WTC11 (cell line): Measurements from ENCODE around the gene CCDC175. TPM values are rescaled to one million over a fixed set of nuclear protein-coding genes. Genes with fewer than 3 reads are reported as not detected.

ENCODE experiments used
- ATAC-seq: fragments of 200-7000 bp; cut with Tn5 transposase; 2 replicates; pipeline ENCODE4 v1.10.0; 2021; ENCODE audit warnings: mild to moderate bottlenecking, moderate library complexity
- CTCF ChIA-PET: fragments of 300-600 bp; sonication (Branson Sonifier 250); formaldehyde crosslinking; loops from one replicate; lab custom pipeline; 2021; ENCODE audit warnings: antibody characterized with exemption; lab: Charles Lee
- POLR2A ChIA-PET: fragments of 350-600 bp; sonication (Branson Sonifier 250); formaldehyde crosslinking; loops from one replicate; lab custom pipeline; 2021; ENCODE audit warnings: antibody characterized with exemption; lab: Charles Lee
- DNase-seq: peaks from one replicate; pipeline ENCODE4 v3.0.0; 2021; ENCODE audit warnings: low spot score
- H3K27ac Mint-ChIP-seq: 2 replicates; pipeline ENCODE4 v1.8.0; 2021; ENCODE audit warnings: mixed read lengths
- H3K27me3 Mint-ChIP-seq: 2 replicates; pipeline ENCODE4 v1.8.0; 2021; ENCODE audit warnings: low read depth, mild to moderate bottlenecking, moderate library complexity, mixed read lengths
- H3K36me3 Mint-ChIP-seq: 2 replicates; pipeline ENCODE4 v1.8.0; 2021; ENCODE audit warnings: mixed read lengths
- H3K4me1 Mint-ChIP-seq: 2 replicates; pipeline ENCODE4 v1.8.0; 2022; ENCODE audit warnings: mixed read lengths
- H3K4me3 Mint-ChIP-seq: 2 replicates; pipeline ENCODE4 v1.8.0; 2021; ENCODE audit warnings: mild to moderate bottlenecking, moderate library complexity, mixed read lengths
- H3K9me3 Mint-ChIP-seq: 2 replicates; pipeline ENCODE4 v1.8.0; 2021; ENCODE audit warnings: mixed read lengths
- CDX4 ChIP-seq: fragments of 250-450 bp; sonication (Bioruptor Pico); IDR thresholded peaks from 2 replicates; pipeline ENCODE4 v1.9.0; 2021; ENCODE audit warnings: moderate library complexity, mild to moderate bottlenecking, inconsistent platforms, borderline replicate concordance
- E2F4 ChIP-seq: sonication (generic); formaldehyde crosslinking; IDR thresholded peaks from 2 replicates; pipeline ENCODE4 v1.8.1; 2022; ENCODE audit warnings: low read depth, mild to moderate bottlenecking, moderate library complexity, missing genetic modification reagents, borderline replicate concordance
- ETV6 ChIP-seq: sonication (generic); formaldehyde crosslinking; IDR thresholded peaks from 2 replicates; pipeline ENCODE4 v1.8.1; 2022; ENCODE audit warnings: mild to moderate bottlenecking, missing genetic modification reagents
- FOXP1 ChIP-seq: sonication (generic); formaldehyde crosslinking; IDR thresholded peaks from 2 replicates; pipeline ENCODE4 v1.8.0; 2022; ENCODE audit warnings: missing genetic modification reagents, mild to moderate bottlenecking, moderate library complexity, borderline replicate concordance
- HMGA2 ChIP-seq: fragments of 250-450 bp; sonication (Bioruptor Pico); IDR thresholded peaks from 2 replicates; pipeline ENCODE4 v1.4.0; 2021; ENCODE audit warnings: mild to moderate bottlenecking, moderate library complexity
- JUN ChIP-seq: sonication (generic); formaldehyde crosslinking; IDR thresholded peaks from 2 replicates; pipeline ENCODE4 v1.8.0; 2023; ENCODE audit warnings: mild to moderate bottlenecking, missing genetic modification reagents
- MYBL2 ChIP-seq: sonication (generic); formaldehyde crosslinking; IDR thresholded peaks from 2 replicates; pipeline ENCODE4 v1.8.1; 2023; ENCODE audit warnings: mild to moderate bottlenecking, moderate library complexity, missing genetic modification reagents
- NFATC4 ChIP-seq: fragments of 250-450 bp; sonication (Bioruptor Pico); IDR thresholded peaks from 2 replicates; pipeline ENCODE4 v1.9.0; 2021; ENCODE audit warnings: mild to moderate bottlenecking
- NR1H2 ChIP-seq: sonication (generic); formaldehyde crosslinking; IDR thresholded peaks from 2 replicates; pipeline ENCODE4 v1.9.0; 2021; ENCODE audit warnings: mild to moderate bottlenecking, moderate library complexity, missing genetic modification reagents
- PRRX2 ChIP-seq: fragments of 250-450 bp; sonication (Bioruptor Pico); IDR thresholded peaks from 2 replicates; pipeline ENCODE4 v1.8.0; 2021; ENCODE audit warnings: mild to moderate bottlenecking
- SMAD3 ChIP-seq: sonication (generic); formaldehyde crosslinking; IDR thresholded peaks from 2 replicates; pipeline ENCODE4 v1.8.0; 2022; ENCODE audit warnings: missing genetic modification reagents, mild to moderate bottlenecking, borderline replicate concordance
- SOX15 ChIP-seq: fragments of 250-450 bp; sonication (Bioruptor Pico); IDR thresholded peaks from 2 replicates; pipeline ENCODE4 v1.9.0; 2021; ENCODE audit warnings: mild to moderate bottlenecking
- TCF7 ChIP-seq: sonication (generic); formaldehyde crosslinking; IDR thresholded peaks from 2 replicates; pipeline ENCODE4 v1.8.0; 2022; ENCODE audit warnings: mild to moderate bottlenecking, low read depth, missing genetic modification reagents, moderate library complexity
- ZNF219 ChIP-seq: sonication (generic); formaldehyde crosslinking; IDR thresholded peaks from 2 replicates; pipeline ENCODE4 v1.8.0; 2023; ENCODE audit warnings: missing genetic modification reagents, mild to moderate bottlenecking, borderline replicate concordance
- ZNF317 ChIP-seq: sonication (generic); formaldehyde crosslinking; IDR thresholded peaks from 2 replicates; pipeline ENCODE4 v1.8.1; 2023; ENCODE audit warnings: low read depth, mild to moderate bottlenecking, moderate library complexity, missing genetic modification reagents, borderline replicate concordance
- ZNF423 ChIP-seq: fragments of 250-450 bp; sonication (Bioruptor Pico); IDR thresholded peaks from 2 replicates; pipeline ENCODE4 v2.1.2; 2022; ENCODE audit warnings: mild to moderate bottlenecking, moderate library complexity
- ZSCAN18 ChIP-seq: fragments of 250-450 bp; sonication (Bioruptor Pico); IDR thresholded peaks from 2 replicates; pipeline ENCODE4 v2.1.2; 2022; ENCODE audit warnings: mild to moderate bottlenecking, moderate library complexity
- total RNA-seq: library from RNA; stranded (reverse); gene quantifications from 3 replicates; pipeline ENCODE4 v1.2.3, GENCODE V29; 2021
- TF ChIP-seq, protein P1 (sequence below): sonication (generic); formaldehyde crosslinking; IDR thresholded peaks from 2 replicates; pipeline ENCODE4 v1.8.1; 2023; ENCODE audit warnings: mild to moderate bottlenecking, missing genetic modification reagents, moderate library complexity

CCDC175 gene
- total RNA-seq, 1 experiment from 2014 or later: not detected

DNA sequence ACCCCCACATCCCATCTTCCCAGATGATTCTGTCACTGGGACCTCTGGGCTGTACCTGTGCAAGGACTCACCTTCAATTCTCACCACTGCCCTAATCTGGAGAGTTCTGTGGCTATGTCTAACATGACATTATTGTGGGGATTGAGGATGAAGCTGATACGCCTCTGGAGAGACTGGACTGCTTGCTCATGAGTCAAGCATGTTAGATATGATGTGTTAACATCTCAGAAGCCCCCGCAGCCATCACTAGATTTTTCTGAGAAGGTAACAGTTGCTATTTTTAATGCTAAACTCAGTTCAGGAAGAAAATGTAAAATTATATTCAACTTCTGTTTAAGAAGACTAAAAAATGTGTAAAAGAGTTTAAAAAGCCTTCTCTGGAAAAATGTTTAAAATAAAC is 66.6 kb downstream of the CCDC175 start (continued):
- TF ChIP-seq CDX4: no peak

GRCh38 chr14:59509101-59509500 is 67.5 kb downstream of the CCDC175 start:
- H3K27me3 Mint-ChIP-seq: peaks cover 3% of the 10 kb centered on the region; the same call in 1 of the 2 replicates
- CTCF ChIA-PET: interaction anchor here (6.6 kb wide), 1 partner anchor 68 kb away, joined by 84 read pairs; the partner anchor contains the start of gene CCDC175
- H3K36me3 Mint-ChIP-seq: peaks cover 11% of the 10 kb centered on the region

GRCh38 chr14:59507752-59508103 is 68.9 kb downstream of the CCDC175 start:
- no peak for TF ChIP-seq SMAD3 (CRISPR knock-in tag)
- no peak for TF ChIP-seq FOXP1 (CRISPR knock-in tag)
- no peak for TF ChIP-seq ZNF219
- no peak for TF ChIP-seq NFATC4
- no peak for TF ChIP-seq E2F4 (CRISPR knock-in tag)
- no peak for TF ChIP-seq ZNF317 (CRISPR knock-in tag)
- TF ChIP-seq ZSCAN18 (CRISPR knock-in tag): no peak
- TF ChIP-seq NR1H2: no peak
- TF ChIP-seq JUN (CRISPR knock-in tag): no peak
- TF ChIP-seq PRRX2 (CRISPR knock-in tag): no peak
- TF ChIP-seq ZNF423 (CRISPR knock-in tag): no peak
- no peak for TF ChIP-seq HMGA2
- no peak for TF ChIP-seq TCF7
- TF ChIP-seq, protein P1, sequence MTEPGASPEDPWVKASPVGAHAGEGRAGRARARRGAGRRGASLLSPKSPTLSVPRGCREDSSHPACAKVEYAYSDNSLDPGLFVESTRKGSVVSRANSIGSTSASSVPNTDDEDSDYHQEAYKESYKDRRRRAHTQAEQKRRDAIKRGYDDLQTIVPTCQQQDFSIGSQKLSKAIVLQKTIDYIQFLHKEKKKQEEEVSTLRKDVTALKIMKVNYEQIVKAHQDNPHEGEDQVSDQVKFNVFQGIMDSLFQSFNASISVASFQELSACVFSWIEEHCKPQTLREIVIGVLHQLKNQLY (CRISPR knock-in tag): no peak
- no peak for TF ChIP-seq ETV6 (CRISPR knock-in tag)
- TF ChIP-seq SOX15: no peak
- Mint-ChIP-seq H3K9me3 (peaks cover under 1% of the 10 kb centered on the region; the same call in 1 of the 2 replicates), H3K27ac (no peak overlapping the region), H3K36me3 (peaks cover 6% of the 10 kb centered on the region; the same call in 1 of the 2 replicates), H3K27me3 (no peaks in the 10 kb centered on the region; the same call in 1 of the 2 replicates), H3K4me1 (peaks cover 10% of the 10 kb centered on the region), H3K4me3 (no peak overlapping the region)
- DNase-seq (no peak), ATAC-seq (no peak)
- ChIA-PET CTCF (interaction anchor here (0.6 to 3.1 kb wide), 39 partner anchors 10 to 1006 kb away, joined by 3 to 169 read pairs (median 4); partner anchors contain the start of genes CCDC175, DAAM1, GPR135 and JKAMP), POLR2A (interaction anchor here (1.3 to 1.6 kb wide), 2 partner anchors 23 to 69 kb away, joined by 7 to 10 read pairs; partner anchors contain the start of genes CCDC175, JKAMP and L3HYPDH)

More at GRCh38 chr14:59509101-59509500, 67.5 kb downstream of the CCDC175 start:
- no peak overlapping the region for H3K27ac Mint-ChIP-seq
- no peak overlapping the region for H3K4me3 Mint-ChIP-seq
- peaks cover 10% of the 10 kb centered on the region for H3K4me1 Mint-ChIP-seq
- POLR2A ChIA-PET: no interaction called here
- H3K9me3 Mint-ChIP-seq: peaks cover 12% of the 10 kb centered on the region
- DNase-seq (no peak), ATAC-seq (no peak)
- TF ChIP-seq MYBL2: no peak
